Activated CD8-positive, alpha-beta memory T cell treated with anti-CD3 and anti-CD28 coated beads, Interleukin-2, amount 50 U/mL, for 1 hour (primary cell): Measurements from ENCODE around the gene GUCY1B1.
"Not testable (repeated sequence)": the region's sequence is repeated elsewhere in the genome, so short reads cannot be mapped to it uniquely, and the experiment has no call there.

Experiments used
- DNase-seq: peaks from one replicate; pipeline ENCODE4 v3.0.0-alpha.2; 2020; ENCODE audit errors: extremely low read depth

The GUCY1B1 gene

DNA sequence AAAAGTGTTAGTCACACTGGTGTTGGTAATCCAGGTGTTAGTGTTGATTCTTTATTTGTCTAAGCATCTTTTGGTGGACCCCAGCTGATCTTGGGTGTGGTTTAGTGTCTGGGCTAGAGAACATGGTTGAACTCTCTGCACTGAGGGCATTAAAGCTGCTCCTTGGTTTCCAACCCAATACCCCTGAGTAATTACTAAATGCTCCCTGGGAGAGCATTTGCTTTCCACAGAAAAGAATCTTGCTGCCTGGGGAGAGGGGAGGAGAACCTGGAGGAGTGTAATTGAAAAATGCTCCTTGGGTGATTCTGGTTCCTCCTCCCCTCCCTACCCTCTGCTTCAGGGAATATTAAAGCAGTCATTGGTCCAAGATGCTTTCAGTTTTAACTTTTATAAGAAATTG is 3.1 kb downstream of the GUCY1B1 start:
- no peak for DNase-seq

DNA sequence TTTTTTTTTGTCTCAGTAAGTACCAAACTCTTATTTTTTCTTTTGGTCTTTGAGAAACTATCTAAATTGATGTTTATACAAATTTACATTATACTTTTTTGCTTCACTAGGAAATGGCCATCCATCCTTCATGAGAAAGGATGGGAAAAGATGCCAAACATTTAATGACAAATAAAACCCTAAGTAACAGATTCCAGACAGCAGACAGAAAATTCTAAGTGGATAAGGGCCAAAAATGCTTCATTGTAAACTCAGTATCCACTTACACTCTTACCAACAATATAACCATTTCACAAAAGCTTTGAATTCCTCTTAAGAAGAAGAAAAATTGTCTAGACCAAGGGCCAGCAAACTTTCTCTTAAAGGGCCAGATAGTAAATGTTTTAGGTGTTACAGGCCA is 3.5 kb downstream of the GUCY1B1 start:
- DNase-seq: no peak

DNA sequence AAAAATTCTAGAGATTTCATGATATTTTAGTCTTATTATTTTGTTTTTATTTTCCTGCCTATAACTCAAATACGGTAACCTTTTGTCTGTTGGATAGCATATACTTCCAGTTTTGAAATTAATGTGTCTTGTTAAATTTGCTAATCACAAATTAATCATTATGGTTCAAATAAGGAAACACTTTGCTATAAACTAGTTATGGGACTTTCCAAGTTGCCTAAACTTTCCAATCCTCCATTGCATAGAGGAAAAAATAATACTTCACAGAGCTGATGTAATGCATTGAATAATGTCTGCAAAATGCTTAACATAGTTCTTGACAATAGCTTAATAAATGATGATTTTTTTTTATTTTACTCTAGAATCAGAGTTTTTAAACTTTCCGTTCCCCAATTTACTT is 4.7 kb downstream of the GUCY1B1 start:
- no peak for DNase-seq

DNA sequence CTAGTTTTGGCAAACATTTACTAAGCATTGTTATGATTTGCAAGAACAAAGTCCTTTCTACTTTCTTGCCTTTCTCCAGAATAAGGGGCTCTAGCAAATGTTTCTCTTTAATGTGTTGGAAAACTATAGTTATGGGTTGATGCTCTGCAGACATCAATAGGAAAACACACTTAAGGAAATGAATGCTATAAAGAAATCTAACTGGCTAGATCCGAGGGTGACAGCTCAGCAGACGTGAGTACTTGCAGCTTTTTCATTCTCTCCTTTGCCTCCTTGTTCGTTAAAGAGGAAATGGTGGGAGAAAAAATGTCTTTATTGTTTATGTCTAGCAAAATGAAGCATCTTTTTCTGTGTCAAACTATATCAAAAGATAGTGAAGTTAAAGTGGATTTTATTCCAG is 6.3 kb downstream of the GUCY1B1 start:
- DNase-seq: no peak

DNA sequence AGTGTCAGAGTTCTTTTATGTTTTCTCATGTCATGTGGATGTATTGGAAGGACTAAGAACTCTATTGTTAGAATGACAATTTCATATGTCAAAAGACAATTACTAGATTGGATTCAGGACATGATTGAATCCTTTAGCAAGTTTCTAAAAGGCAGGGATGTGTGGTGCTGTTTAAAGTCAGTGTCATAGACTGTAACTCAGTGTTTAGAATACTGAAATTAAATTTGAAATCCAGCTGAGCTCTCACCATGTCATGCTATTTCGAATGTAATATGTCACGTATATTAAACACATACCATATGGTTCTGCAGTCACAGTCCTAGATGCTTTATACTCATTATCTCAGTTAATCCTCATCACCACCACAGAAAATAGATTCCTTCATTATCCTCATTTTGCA is 7.8 kb downstream of the GUCY1B1 start:
- DNase-seq: no peak

DNA sequence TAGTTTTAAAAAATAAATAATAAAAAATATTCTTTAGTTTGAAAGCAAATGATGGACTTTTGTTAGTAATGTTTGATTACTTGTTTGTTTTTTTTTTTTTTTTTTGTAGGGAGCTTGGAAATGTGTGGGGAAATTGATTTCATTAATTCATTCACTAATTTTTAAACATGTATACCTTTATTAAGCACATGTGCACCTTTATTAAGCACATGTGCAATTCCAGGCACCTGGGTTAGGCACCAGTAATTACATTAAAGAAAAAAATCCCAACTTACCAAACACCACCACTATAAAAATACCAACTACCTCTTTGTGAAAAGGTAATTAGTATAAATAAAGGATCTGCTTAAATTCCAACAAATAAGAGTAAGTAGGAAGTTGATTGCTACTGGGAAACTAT is 9.5 kb downstream of the GUCY1B1 start:
- no peak for DNase-seq

DNA sequence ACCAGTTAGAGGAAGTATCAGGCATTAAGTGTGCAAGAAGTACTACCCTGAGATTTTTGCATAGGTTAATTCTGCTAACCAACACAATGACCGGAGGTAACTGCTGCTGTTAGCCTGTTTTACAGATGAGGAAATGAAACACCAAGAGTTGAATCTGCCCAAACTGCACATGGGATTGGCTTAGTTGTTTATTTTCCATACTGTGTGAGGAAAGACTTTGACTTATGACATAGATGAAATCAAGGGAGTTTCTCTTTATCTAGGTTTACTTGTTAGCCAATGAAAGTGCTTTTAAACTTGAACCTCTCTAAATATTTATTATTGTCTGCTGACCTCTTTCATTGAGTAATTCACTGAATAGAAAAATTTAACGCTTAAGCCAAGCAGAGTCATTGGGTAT is 10.3 kb downstream of the GUCY1B1 start:
- no peak for DNase-seq

DNA sequence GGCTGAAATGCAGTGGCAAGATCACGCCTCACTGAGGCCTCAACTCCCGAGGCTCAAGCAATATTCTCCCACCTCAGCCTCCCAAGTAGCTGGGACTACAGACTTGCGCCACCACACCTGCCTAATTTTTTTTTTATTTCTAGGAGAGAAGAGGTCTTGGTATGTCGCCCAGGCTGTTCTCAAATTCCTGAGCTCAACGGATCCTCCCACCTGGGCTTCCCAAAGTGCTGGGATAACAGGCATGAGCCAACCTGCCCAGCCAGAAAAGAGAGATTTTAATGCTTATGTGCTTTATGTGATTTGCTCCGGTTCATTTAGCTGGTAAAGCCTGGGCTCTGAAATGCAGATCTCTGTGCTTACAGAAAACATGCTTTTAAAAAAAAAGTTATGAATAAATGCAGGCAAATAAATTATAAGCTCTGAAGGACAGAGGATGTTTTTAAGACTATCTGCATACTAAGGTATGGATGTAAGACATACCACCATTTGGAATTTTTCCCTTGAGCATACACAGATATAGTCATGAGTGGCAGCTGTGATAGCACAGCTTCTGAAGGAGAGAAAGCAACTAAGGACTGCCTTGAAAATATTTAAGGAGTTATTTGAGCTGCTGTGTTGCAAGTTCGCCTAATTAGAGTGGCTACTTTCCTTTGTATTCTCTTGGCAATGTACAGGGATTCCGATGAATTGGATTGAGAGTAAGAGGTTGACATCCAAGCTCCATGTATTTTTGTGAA is 13.8 kb downstream of the GUCY1B1 start:
- DNase-seq: no peak

DNA sequence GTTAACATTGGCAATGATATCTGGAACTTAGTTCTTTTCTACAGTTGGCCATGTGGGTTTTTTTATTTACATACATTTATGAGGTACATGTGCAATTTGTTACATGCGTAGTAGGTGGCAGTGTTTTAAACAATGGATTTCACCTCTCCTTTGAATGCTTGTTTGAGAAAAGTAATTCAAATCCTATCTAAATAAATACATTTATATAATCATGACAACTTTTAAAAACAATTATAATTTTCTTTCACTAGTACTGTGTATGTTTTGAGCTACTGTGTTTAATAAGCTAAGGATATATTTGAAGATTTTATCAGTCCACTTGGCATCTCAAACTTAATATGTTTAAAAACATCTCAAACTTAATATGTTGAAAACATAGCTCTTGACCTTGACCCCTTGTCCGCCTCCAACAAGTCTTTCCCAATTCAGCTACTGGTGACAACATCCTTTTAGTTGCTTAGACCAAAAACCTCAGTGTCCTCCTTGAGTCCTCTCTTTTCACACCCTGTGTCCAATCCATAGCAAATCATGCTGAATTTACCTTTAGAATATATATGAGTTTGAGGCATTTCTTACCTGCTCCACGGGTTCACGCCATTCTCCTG is 14.5 kb downstream of the GUCY1B1 start:
- no peak for DNase-seq

DNA sequence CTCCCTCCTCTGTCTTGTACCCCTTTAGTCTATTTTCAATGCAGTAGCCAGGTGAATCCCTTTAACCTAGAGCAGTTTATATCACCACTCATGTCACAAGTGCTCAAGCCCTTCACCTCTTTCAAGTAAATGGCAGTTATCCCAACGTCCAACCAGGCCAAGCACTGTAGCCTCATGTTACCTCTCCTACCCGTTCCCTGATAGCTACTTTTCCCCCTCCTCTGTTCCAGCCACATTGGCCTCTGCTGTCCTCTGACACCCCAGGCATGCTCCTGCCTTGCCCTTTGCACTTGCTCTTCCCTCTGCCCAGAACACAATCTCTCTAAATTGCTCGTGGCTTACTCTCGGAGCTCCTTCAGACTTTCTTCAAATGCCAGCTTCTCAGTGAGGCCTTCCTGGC is 15.2 kb downstream of the GUCY1B1 start:
- DNase-seq: no peak

DNA sequence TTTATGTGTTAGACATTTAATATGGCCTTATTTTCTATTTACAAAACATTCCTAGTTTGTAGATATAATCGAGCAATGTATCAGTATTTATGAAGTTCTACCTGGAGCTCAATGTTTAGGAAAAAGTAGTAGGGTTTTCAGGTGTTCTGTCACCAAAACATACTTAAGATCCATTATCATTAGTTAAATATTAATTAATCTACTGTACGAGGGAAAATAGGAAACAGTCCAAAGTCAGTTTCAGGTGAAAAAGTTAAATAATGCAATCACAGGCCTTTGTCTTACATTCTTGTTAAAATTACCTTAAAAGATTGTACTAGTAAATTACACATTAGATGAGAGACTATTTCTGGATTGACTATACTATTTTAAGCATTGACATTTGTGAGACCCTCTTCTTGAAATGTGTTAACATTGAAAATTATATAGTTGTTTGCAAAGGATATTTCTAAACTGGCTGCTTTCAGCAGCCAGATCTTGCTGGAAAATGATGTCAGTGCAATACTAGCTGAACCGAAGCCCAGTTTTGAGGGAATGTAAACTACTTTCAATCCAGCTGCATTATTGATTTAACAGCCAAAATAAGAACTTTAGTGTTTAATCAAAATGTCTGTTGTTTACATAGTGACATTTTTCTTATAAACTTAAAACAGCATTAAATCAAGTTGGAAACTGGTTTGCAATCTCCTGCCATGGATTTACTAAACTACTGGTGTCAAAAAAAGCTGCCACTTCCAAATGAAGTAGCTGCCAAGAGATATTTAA is 19.3 kb downstream of the GUCY1B1 start:
- no peak for DNase-seq

DNA sequence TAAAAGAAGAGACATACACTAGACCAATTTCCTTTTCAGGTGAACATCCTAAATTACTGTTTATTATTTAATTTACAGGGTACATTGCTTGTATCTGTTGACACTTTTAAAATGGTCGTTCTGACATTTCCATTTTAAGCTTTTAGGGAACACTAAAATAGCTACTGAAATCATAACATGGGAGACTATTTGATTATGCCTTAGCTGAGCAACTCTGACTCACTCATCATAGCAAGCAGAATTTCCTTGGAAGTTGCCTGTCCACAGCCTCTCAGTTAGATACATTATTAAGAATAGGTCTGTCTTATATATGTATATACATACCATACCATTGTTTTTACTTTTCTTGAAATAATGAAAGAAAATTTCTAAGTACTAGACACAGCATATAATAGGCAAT is 22.0 kb downstream of the GUCY1B1 start:
- DNase-seq: no peak

DNA sequence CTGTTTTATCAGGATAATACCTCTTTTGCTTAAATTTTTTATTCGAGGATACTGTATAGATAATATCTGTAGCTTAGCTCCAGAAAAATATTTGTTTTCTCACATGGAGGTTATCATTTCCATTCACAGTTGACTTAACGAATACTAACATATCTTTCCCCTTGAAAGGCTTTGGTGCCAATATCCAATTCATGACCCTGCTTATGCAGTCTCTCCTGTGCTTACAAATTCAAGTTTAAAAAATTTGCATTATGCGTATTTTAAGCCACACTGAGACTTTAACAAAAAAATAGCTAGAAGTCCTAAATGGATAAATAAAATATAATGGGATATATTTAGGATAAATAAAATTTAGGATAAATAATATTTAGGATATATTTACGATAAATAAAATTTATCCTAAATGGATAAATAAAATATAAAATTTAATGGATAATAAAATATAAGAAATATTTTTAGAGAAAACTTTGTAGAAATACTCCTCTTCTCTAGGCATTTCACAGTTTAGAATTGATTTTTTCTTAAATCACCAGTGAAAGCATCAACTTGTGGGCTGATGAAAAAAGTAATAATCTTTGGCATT is 22.5 kb downstream of the GUCY1B1 start:
- DNase-seq: no peak

DNA sequence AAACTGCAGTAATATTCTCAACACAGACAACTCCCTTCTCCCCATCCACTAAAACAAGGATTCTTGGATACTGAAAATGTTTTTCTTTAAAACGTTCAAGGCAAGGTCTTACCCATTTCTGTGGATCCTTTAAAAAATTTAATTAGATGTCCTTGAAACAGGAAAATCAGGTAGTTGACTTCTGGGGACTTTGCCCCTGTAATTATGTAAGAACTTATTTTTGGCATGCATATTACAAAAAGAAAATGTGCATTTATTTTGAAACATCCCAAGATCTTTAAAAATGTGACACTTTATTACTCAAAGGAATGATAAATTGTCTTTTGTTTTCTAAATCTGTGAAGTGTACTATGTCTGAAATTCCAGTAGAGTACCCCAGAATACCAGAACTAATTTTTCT is 25.8 kb downstream of the GUCY1B1 start:
- no peak for DNase-seq

DNA sequence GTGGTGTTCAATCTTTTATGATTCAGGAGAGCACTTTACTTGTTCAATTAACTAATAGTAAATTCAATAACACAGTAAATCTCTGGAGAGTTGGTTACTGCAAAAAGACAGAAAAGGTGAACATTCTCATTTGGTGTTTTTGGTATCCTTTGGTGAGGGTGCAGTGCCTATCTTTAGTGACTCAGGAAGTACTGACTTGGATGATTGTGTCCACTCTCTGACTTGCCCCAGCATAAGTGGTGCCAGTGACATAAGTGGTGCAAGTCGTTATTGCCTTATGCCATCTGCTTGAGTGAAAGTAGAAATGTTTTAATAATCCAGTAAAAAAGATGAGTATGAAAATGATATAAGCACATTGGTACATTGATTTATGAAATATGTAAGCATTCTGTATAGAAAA is 27.0 kb downstream of the GUCY1B1 start:
- no peak for DNase-seq

DNA sequence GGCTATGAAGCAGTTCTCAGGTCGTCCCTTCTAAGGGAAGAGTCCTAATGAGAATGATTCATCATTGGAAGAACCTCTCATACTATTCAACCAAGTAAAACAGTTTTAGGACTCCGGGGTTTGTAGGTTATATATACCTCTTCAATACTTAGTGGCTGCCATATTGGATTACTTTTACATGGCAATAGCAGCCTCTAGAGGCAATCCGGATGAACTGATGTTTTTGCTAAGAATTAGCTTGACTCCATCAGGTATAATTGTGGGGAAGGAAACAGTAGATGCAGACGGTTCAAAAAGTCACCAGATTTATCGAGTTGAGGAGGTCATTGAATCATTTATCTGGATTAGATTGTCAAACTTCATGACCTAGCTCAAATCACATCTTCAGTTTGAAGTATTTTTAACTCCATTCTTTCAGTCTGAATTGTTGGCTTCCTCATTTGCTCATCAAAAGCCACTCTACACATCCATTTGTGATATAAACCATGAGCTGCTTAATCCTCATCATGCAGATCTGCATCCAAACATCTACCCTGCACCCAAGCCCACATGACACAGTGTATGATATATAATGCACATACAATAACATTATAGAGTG is 28.4 kb downstream of the GUCY1B1 start:
- DNase-seq: no peak

DNA sequence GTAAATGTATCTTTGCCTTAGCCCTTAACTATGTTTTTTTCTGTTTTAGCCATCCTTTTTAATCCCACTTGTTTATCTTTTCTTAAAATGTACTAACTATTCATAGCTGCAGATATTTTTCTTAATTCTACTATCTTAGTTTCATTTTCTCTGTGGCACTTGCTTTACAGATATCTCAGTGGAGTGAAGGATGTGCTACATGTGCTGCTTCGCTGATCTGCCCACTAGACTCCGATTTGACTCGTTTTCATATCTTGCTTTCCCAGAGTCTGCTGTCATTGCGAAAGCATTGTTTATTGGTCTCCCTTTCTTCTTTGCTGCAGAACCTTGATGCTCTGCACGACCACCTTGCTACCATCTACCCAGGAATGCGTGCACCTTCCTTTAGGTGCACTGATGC is 30.6 kb downstream of the GUCY1B1 start:
- DNase-seq: no peak

DNA sequence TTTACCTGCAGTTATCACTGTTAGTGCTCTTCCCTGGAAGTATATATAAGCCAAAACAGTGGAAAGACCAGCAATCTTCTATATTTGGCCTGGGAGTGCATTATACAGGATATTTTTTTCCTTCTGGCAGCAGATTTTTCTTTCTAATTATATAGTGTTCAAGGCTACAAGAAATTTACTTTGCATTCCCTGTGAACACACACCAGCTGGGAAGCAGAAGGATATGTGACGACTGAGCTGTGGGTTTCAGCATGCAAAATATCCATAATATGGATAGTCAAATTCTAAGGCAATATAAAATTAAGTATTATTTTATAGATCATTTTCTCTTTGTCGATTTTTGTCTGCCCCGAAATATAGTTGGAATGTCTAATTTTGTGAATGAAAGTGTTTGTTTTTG is 31.2 kb downstream of the GUCY1B1 start:
- no peak for DNase-seq

DNA sequence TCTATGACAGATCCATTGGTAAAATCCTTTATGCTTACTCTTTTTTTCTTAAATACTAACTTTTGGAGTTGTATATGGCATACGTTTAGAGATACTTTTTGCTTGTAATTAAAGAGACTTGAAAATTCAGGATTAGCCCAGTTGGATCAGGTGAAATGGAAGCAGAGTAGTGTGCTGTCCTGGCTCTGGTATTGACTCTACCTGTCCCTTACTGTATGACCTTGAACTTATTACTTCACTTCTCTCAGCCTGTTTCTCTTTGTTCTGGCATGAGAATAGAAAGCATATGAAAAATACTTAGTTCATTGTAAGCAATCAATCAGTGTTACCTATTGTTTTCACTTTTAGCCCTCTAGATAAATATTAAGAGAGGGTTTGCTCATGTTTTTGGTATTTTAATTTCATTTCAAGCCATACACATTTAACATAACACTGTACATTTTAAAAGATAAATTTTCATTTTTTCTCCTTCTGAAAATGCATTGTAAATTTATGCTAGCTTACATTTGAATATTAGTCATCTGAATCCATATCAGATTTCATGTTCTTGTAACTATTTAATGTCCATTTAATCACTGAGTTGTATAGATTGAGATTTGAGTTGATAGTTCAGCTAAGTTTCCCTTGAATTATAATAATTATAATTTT is 35.9 kb downstream of the GUCY1B1 start:
- DNase-seq: no peak

DNA sequence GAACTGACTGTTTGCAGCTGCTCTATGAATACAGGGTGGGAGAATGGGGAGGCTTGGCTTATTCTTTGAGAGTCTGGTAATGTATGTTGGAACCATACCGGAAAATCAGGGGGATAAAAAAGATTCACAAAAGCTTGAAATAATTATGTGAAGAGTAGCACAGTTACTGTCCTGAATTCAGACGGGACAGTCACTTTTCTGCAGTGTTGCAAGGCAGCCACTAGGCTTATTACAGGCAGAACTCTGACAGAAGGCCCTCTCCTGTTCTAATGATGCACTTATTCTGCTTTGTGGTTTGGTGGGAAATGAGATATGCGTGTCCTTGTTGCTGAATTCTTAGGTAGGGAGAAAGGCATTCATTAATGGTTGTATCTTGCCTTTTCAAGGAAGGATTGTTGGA is 37.2 kb downstream of the GUCY1B1 start:
- no peak for DNase-seq

DNA sequence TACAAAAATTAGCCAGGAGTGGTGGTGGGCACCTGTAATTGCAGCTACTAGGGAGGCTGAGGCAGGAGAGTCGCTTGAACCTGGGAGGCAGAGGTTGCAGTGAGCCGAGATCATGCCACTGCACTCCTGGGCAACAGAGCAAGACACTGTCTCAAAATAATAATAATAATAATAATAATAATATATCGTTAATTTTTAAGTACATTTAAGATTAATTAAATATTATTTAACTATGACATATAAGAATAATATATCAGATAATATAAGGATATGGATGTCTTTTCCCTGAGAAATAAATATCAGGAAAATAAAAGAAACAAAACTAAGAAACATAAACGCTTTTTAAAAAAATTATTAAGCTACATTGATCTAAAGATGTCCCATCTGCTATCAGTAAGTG is 38.8 kb downstream of the GUCY1B1 start:
- DNase-seq: not testable (repeated sequence)
